Stimulated activated CD4-positive, alpha-beta T cell treated with anti-CD3 and anti-CD28 coated beads, TNF-alpha, amount 100 ng/mL, for 48 hours (primary cell): ENCODE results near the gene SYCP3.

Experiments used
- DNase-seq, 3 donors: peaks; one replicate each; pipeline ENCODE4 v3.0.0-alpha.2; 2020; ENCODE audit warnings: low read depth in 3 of 3

The SYCP3 gene

GRCh38 chr12:101680647-101681046 is 58.6 kb downstream of the SYCP3 start:
- DNase-seq: no peak

- DNase-seq: no peak
Measured at GRCh38 chr12:101680240-101680639, 59.0 kb downstream of the SYCP3 start.
